ENCODE results near the gene DDX3X.

- TF ChIP-seq CTCF (IDR thresholded peaks at IDR 0.05; ENCODE audit: low read depth, low read length, poor library complexity, severe bottlenecking) (no peak), EZH2phosphoT487 (IDR thresholded peaks at IDR 0.05; ENCODE audit: borderline replicate concordance, low read length) (no peak)
Measured at GRCh38 chrX:41373989-41374606, 40.1 kb downstream of the DDX3X start.
